ENCODE results near the gene CHSY1. TPM values are rescaled to one million over a fixed set of nuclear protein-coding genes. Genes with fewer than 3 reads are reported as not detected.

CHSY1 gene
- total RNA-seq, 1 experiment from 2014 or later, result 47.0 TPM

DNA sequence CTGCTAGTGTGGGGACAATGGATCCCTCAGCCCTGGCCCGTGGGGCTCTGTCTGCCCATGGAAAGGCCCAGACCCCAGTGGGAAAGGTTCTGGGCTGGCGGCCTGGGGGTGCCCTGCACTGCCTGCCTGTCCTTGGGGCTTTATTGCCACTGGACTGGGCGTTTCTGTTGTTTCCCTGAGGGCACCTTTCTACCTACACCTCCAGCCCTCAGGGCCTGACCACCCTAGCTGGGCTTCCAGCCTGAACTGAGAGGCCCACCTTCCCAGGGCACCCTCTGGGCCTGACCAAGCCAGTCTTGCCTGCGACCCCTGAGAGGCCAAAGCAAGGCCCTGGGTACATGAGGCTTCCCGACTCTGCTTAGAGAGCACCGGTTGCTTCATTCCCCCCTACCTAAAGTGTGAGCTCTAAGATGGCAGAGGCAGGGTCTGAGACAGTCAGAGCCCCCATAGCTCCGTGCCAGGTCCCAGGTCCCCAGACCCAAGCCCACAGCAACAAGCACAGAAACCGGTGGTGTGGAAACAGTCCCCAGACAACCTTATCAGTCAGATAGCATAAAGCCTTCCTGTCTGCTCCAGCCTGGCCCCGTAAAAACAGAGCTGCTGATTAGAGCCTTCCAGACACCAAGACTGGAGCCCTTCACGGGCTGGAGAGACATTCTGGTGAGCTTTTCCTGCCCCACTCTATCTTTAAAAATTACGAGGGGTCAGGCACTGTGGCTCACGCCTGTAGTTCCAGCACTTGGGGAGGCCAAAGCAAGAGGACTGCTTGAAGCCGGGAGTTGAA, 102.8 kb downstream of the CHSY1 start:
- CTCF ChIA-PET, result no interaction called here

DNA sequence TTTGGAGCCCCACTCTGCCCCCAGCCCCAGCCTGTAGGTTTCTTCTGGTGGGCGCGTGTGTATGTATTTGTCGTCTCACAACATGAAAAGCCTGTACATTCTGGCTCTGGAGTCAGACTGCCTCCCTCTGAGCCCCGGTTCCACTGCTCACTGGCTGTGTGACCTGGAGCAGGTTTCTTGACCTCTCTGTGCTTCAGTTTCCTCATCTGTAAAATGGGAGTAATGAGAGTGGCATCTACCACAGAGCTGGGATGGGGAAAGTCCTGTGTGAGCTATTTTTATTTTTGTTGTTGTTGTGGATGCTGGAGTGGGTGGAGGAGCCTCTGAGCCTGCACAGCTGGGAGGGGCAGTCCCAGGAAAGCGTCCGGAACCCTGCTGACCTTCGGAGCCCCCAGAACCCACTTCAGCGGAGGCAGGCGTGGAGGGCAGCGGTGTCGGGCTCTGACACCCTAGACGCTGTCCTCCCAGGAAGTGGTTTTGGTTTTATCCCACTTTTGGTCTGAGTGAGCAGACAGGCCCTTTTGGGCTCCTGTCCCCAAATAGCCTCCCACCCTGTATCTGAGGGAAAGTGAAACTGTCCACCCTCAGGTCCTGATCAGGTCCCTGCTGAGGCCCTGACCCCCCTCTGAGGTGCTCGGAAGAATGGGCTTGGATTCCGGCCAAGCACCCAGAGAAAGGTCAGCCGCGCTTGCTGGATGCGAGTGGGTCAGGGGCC, 103.5 kb downstream of the CHSY1 start:
- H3K27ac ChIP-seq (ENCODE audit: low read depth, low read length, poor library complexity, severe bottlenecking), result no peak overlapping the region
- no peak for DNase-seq (ENCODE audit: low spot score)
- intact Hi-C loops (cut with micrococcal nuclease; ENCODE audit: unreplicated experiment), result no loop called here
- BruUV-seq (replicated peaks), result no TSS peak
- no peaks in the 10 kb centered on the region for H3K9me3 ChIP-seq (ENCODE audit: low read depth, low read length, poor library complexity, severe bottlenecking)
- POLR2A ChIA-PET (ENCODE audit: low non-redundant PET), result interaction anchor here (0.6 kb wide), 1 partner anchor 70 kb away, joined by 3 read pairs; no protein-coding TSS in a partner anchor
- TF ChIP-seq EZH2 (IDR thresholded peaks at IDR 0.05; ENCODE audit: borderline replicate concordance, low read depth, low read length, poor library complexity, severe bottlenecking), result no peak
- TF ChIP-seq, protein P1, sequence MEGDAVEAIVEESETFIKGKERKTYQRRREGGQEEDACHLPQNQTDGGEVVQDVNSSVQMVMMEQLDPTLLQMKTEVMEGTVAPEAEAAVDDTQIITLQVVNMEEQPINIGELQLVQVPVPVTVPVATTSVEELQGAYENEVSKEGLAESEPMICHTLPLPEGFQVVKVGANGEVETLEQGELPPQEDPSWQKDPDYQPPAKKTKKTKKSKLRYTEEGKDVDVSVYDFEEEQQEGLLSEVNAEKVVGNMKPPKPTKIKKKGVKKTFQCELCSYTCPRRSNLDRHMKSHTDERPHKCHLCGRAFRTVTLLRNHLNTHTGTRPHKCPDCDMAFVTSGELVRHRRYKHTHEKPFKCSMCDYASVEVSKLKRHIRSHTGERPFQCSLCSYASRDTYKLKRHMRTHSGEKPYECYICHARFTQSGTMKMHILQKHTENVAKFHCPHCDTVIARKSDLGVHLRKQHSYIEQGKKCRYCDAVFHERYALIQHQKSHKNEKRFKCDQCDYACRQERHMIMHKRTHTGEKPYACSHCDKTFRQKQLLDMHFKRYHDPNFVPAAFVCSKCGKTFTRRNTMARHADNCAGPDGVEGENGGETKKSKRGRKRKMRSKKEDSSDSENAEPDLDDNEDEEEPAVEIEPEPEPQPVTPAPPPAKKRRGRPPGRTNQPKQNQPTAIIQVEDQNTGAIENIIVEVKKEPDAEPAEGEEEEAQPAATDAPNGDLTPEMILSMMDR (conservative IDR thresholded peaks at IDR 0.05; ENCODE audit: low read depth, low read length), result no peak
- no peaks in the 10 kb centered on the region for H3K36me3 ChIP-seq (ENCODE audit: insufficient read depth, low read length, poor library complexity, severe bottlenecking)
- H3K4me1 ChIP-seq (ENCODE audit: insufficient read depth, low read length, poor library complexity, severe bottlenecking), result peaks cover 3% of the 10 kb centered on the region
- H3K27me3 ChIP-seq (replicated peaks; ENCODE audit: insufficient read depth, low read depth, low read length, poor library complexity), result no peaks in the 10 kb centered on the region
- no peak overlapping the region for H3K4me3 ChIP-seq (ENCODE audit: low read depth, low read length, poor library complexity, severe bottlenecking)
- CTCF ChIA-PET, result no interaction called here

More for the DNA sequence above, 102.8 kb downstream of the CHSY1 start:
- intact Hi-C loops (cut with micrococcal nuclease; ENCODE audit: unreplicated experiment), result no loop called here
- no peak for DNase-seq (ENCODE audit: low spot score)
- BruUV-seq (replicated peaks), result no TSS peak
- POLR2A ChIA-PET (ENCODE audit: low non-redundant PET), result interaction anchor here (0.6 kb wide), 1 partner anchor 69 kb away, joined by 3 read pairs; no protein-coding TSS in a partner anchor
- Histone ChIP-seq H3K4me3 (ENCODE audit: low read depth, low read length, poor library complexity, severe bottlenecking) (no peak overlapping the region), H3K4me1 (ENCODE audit: insufficient read depth, low read length, poor library complexity, severe bottlenecking) (peaks cover 3% of the 10 kb centered on the region), H3K27me3 (replicated peaks; ENCODE audit: insufficient read depth, low read depth, low read length, poor library complexity) (no peaks in the 10 kb centered on the region), H3K9me3 (ENCODE audit: low read depth, low read length, poor library complexity, severe bottlenecking) (no peaks in the 10 kb centered on the region), H3K27ac (ENCODE audit: low read depth, low read length, poor library complexity, severe bottlenecking) (no peak overlapping the region), H3K36me3 (ENCODE audit: insufficient read depth, low read length, poor library complexity, severe bottlenecking) (no peaks in the 10 kb centered on the region)
- TF ChIP-seq EZH2 (IDR thresholded peaks at IDR 0.05; ENCODE audit: borderline replicate concordance, low read depth, low read length, poor library complexity, severe bottlenecking), result no peak
- TF ChIP-seq, protein P1 (conservative IDR thresholded peaks at IDR 0.05; ENCODE audit: low read depth, low read length), result no peak

DNA sequence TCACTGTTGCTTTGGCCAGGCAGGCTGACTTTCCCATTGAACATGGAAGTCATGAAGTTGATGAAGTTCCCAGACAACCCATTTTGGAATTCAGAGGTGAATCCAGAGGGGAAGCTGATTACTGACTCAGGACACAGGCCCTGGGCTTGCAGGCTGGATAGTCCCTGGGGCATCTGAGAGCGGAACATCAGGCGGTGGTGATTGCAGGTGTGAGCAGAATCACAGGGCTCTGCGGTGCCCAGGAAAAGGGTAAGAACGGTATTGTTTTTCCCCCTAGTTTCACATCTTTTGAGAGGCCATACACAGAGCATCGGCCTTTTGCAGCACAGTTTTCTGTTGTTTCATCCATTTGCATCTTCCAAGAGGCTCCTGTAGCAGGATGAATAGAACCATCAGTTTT, 104.7 kb downstream of the CHSY1 start:
- Histone ChIP-seq H3K4me1 (ENCODE audit: insufficient read depth, low read length, poor library complexity, severe bottlenecking) (peaks cover 3% of the 10 kb centered on the region), H3K27me3 (replicated peaks; ENCODE audit: insufficient read depth, low read depth, low read length, poor library complexity) (no peaks in the 10 kb centered on the region), H3K9me3 (ENCODE audit: low read depth, low read length, poor library complexity, severe bottlenecking) (no peaks in the 10 kb centered on the region), H3K4me3 (ENCODE audit: low read depth, low read length, poor library complexity, severe bottlenecking) (no peak overlapping the region), H3K27ac (ENCODE audit: low read depth, low read length, poor library complexity, severe bottlenecking) (no peak overlapping the region), H3K36me3 (ENCODE audit: insufficient read depth, low read length, poor library complexity, severe bottlenecking) (no peaks in the 10 kb centered on the region)
- ChIA-PET CTCF (no interaction called here), POLR2A (ENCODE audit: low non-redundant PET) (no interaction called here)
- intact Hi-C loops (cut with micrococcal nuclease; ENCODE audit: unreplicated experiment), result no loop called here
- no TSS peak for BruUV-seq (replicated peaks)
- TF ChIP-seq EZH2 (IDR thresholded peaks at IDR 0.05; ENCODE audit: borderline replicate concordance, low read depth, low read length, poor library complexity, severe bottlenecking), result no peak
- TF ChIP-seq, protein P1 (conservative IDR thresholded peaks at IDR 0.05; ENCODE audit: low read depth, low read length), result no peak
- no peak for DNase-seq (ENCODE audit: low spot score)
